Ishikawa (cell line): ENCODE measurements around the gene ADAR.

Source experiments
- CEBPB ChIP-seq: IDR thresholded peaks from 2 replicates; pipeline ENCODE4 v1.6.1; 2012
- CREB1 ChIP-seq: IDR thresholded peaks from 2 replicates; pipeline ENCODE4 v1.6.1; 2012; ENCODE audit warnings: low read depth
- EGR1 ChIP-seq: IDR thresholded peaks from 2 replicates; pipeline ENCODE4 v1.6.1; 2012
- EP300 ChIP-seq: IDR thresholded peaks from 2 replicates; pipeline ENCODE4 v1.6.1; 2012; ENCODE audit warnings: borderline replicate concordance
- FOXM1 ChIP-seq: IDR thresholded peaks from 2 replicates; pipeline ENCODE4 v1.6.1; 2012; ENCODE audit warnings: low read depth, borderline replicate concordance
- MAX ChIP-seq: IDR thresholded peaks from 2 replicates; pipeline ENCODE4 v1.6.1; 2012
- NFIC ChIP-seq: IDR thresholded peaks from 2 replicates; pipeline ENCODE4 v1.6.1; 2012
- RAD21 ChIP-seq: IDR thresholded peaks from 2 replicates; pipeline ENCODE4 v1.6.1; 2012; ENCODE audit warnings: low read depth
- TAF1 ChIP-seq: IDR thresholded peaks from 2 replicates; pipeline ENCODE4 v1.6.1; 2012; ENCODE audit warnings: low read depth, mild to moderate bottlenecking
- TCF12 ChIP-seq: IDR thresholded peaks from 2 replicates; pipeline ENCODE4 v1.6.1; 2012; ENCODE audit warnings: low read depth
- TEAD4 ChIP-seq: IDR thresholded peaks from 2 replicates; pipeline ENCODE4 v1.6.1; 2012
- YY1 ChIP-seq: IDR thresholded peaks from 2 replicates; pipeline ENCODE4 v1.6.1; 2012; ENCODE audit warnings: low read depth
- ZBTB7A ChIP-seq: IDR thresholded peaks from 2 replicates; pipeline ENCODE4 v1.6.1; 2012; ENCODE audit warnings: low read depth
- TF ChIP-seq, protein P1 (sequence below): IDR thresholded peaks from 2 replicates; pipeline ENCODE4 v1.6.1; 2012
- TF ChIP-seq, protein P2 (sequence below): IDR thresholded peaks from 2 replicates; pipeline ENCODE4 v1.6.1; 2012; ENCODE audit warnings: low read depth, mild to moderate bottlenecking

ADAR gene

DNA sequence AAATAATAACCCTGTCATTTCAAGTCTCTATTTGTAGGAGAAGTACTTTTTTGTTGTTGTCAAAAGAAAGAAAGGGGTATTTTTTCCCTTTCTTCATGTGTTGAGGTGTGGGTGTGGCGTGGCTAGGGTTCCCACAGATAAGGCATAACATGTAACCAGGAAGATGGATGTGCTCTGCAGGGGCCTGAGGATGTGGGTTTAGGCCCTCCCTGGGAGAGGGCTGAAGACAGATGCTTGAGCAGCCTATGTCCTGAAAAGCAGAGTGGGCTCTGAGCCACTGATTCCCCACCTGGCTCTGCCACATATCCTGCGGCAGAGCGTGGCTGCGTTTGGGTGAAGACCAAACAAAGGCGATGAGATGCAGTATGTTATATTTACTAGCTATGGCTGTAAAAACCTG, 13.9 kb upstream of the ADAR start:
- TF ChIP-seq TAF1: no peak

GRCh38 chr1:154620751-154621150, 12.8 kb upstream of the ADAR start:
- TF ChIP-seq TCF12: no peak
- TF ChIP-seq TEAD4: no peak
- TF ChIP-seq EP300: no peak
- TF ChIP-seq NFIC: no peak
- TF ChIP-seq, protein P1, sequence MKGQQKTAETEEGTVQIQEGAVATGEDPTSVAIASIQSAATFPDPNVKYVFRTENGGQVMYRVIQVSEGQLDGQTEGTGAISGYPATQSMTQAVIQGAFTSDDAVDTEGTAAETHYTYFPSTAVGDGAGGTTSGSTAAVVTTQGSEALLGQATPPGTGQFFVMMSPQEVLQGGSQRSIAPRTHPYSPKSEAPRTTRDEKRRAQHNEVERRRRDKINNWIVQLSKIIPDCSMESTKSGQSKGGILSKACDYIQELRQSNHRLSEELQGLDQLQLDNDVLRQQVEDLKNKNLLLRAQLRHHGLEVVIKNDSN: no peak
- TF ChIP-seq, protein P2, sequence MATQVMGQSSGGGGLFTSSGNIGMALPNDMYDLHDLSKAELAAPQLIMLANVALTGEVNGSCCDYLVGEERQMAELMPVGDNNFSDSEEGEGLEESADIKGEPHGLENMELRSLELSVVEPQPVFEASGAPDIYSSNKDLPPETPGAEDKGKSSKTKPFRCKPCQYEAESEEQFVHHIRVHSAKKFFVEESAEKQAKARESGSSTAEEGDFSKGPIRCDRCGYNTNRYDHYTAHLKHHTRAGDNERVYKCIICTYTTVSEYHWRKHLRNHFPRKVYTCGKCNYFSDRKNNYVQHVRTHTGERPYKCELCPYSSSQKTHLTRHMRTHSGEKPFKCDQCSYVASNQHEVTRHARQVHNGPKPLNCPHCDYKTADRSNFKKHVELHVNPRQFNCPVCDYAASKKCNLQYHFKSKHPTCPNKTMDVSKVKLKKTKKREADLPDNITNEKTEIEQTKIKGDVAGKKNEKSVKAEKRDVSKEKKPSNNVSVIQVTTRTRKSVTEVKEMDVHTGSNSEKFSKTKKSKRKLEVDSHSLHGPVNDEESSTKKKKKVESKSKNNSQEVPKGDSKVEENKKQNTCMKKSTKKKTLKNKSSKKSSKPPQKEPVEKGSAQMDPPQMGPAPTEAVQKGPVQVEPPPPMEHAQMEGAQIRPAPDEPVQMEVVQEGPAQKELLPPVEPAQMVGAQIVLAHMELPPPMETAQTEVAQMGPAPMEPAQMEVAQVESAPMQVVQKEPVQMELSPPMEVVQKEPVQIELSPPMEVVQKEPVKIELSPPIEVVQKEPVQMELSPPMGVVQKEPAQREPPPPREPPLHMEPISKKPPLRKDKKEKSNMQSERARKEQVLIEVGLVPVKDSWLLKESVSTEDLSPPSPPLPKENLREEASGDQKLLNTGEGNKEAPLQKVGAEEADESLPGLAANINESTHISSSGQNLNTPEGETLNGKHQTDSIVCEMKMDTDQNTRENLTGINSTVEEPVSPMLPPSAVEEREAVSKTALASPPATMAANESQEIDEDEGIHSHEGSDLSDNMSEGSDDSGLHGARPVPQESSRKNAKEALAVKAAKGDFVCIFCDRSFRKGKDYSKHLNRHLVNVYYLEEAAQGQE: no peak
- TF ChIP-seq CREB1: no peak
- no peak for TF ChIP-seq ZBTB7A
- no peak for TF ChIP-seq TAF1
- no peak for TF ChIP-seq MAX
- TF ChIP-seq RAD21: no peak

- no peak for TF ChIP-seq EP300
- TF ChIP-seq TCF12: no peak
- no peak for TF ChIP-seq FOXM1
- no peak for TF ChIP-seq MAX
- TF ChIP-seq, protein P1: no peak
- TF ChIP-seq YY1: no peak
- no peak for TF ChIP-seq EGR1
- TF ChIP-seq TEAD4: no peak
- TF ChIP-seq, protein P2: no peak
- no peak for TF ChIP-seq RAD21
- no peak for TF ChIP-seq TAF1
- no peak for TF ChIP-seq ZBTB7A
- no peak for TF ChIP-seq CREB1
- TF ChIP-seq CEBPB: no peak
- no peak for TF ChIP-seq NFIC
Measured at GRCh38 chr1:154619181-154619948, 11.4 kb upstream of the ADAR start.

DNA sequence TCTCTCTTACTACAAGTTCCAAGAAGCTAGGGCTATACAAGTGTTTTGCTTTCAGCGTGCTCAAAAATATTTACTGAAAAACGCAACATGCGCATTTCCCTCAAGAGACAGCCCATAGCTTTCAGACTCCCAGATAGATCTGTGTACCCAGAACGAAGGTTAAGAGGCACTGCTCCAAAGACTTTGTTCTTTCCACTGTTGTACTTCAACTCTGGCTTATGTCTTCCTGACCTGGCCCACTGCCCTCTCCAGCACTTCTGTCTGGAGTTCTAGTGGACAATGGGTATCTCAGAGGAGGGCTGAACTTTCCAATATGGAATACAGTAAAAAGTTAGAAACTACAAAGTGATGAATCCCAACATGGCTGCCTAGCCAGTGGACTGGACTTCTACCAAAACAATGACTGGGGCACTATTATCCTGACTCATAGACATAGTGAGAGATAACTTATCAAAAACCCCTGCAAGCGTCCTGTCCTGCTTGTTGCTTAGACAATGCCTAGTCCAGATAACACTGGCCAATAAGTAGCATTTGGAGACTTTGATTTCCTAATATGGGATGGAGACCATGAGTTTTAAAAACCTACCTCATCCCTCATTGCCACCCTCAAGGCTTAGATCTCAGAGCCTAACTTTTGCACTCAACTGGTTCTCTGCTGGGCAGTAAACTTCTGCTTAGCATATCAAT, 8.8 kb upstream of the ADAR start:
- TF ChIP-seq ZBTB7A (no peak), YY1 (no peak), MAX (no peak), TEAD4 (no peak), EGR1 (no peak), RAD21 (no peak), FOXM1 (no peak), EP300 (no peak), TAF1 (no peak), CEBPB (no peak)
- TF ChIP-seq, protein P2: no peak
